GM12801 (cell line): Measurements from ENCODE around the gene C3orf62.

ENCODE experiments used
- CTCF ChIP-seq: IDR thresholded peaks from one replicate; pipeline ENCODE4 v1.5.1; 2011; ENCODE audit warnings: control low read depth; ENCODE audit not compliant: insufficient read length; ENCODE audit errors: extremely low read depth

The C3orf62 gene

GRCh38 chr3:49302613-49303012 is 25.6 kb upstream of the C3orf62 start:
- TF ChIP-seq CTCF, result no peak

GRCh38 chr3:49300595-49300994 is 23.6 kb upstream of the C3orf62 start:
- TF ChIP-seq CTCF, result no peak

DNA sequence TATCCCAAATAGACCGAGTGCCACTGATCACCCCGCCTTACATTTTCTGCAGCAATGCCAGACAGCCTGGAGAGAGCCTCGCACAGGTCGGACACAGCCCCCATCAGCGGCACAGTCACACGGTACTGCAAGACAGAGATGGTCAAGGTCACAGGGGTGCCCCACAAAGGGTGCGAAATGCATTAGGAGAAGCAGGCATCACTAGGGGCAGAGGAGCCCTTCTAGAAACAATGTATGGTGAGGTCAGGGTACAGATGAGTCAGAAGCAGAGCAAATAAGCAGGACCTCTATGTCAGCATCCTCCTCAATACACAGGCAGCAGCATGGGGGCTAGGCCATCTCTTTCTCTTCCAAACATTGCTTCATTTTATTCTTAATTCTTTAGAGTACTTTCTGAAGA is 21.5 kb upstream of the C3orf62 start:
- TF ChIP-seq CTCF, result no peak

DNA sequence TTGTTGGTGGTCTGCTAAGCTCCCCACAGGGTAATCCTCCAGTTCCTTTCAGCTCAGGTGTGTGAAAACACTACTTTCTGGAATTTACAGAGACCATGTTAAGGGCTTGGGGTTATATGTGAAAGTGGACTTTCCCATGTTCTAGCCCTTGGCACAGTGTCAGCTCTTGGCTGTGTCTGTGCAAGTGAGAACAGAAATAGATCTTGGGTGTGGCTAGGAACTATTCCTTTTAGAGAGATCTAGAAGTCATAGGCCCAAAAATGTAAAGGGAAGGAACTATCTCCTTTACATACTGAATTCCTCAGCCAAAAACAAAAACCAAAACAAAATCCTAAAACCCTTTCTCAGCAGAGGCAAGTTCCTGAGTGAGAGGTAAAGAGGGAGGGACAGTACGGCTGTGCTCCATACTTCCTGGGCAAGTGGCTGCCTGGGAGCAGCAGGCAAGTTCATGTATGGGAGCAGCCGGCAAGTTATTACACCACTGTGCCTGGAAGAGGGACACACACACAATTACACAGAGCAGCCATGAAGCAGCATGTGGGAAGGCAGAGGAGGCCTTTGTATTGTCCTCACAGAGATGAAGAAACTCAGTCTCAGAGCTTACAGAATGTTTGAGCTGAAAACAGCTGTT is 19.9 kb upstream of the C3orf62 start:
- no peak for TF ChIP-seq CTCF

DNA sequence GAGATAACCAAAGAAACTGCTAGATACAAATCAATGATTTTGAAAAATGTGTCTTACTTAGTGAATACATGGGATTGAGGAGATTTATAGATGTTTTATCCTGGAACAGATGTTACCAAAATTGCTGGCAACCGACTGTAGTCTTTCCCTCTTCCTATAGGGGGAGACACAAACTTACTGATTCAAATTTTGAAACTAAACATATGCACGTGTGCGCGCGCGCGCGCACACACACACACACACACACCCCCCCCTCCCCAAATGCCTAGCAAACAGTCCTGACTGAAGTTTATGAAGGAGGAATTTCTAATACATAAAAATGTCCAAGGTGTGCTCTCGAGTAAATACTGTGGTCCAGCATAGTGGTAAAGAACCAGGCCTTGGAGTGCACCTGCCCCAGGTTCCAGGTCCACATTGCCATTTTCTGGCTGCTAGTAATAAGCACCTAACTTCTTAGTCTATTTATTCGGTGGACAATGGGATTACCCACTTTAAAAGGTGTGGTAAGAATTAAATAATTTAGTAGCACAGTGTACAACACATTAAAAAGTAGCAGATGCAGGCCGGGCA is 18.5 kb upstream of the C3orf62 start:
- no peak for TF ChIP-seq CTCF

DNA sequence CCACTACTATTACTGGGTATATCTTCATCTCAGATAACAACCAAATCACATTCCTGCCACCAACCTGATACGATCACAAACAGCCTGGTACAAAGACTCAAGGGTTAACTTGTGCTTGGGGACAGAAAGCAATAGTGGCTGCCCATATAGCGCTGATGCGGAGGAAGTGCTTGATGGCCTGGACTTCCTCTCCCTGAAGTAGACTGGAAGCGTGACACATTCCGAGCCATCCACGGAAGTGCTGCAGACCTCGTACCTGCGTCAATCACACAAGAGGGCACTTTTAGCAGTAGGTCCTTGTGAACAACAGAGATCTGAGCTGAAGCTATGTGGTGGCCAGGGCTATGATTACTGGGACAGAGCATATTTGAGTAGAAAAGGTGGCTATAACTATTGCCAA is 17.3 kb upstream of the C3orf62 start:
- no peak for TF ChIP-seq CTCF

DNA sequence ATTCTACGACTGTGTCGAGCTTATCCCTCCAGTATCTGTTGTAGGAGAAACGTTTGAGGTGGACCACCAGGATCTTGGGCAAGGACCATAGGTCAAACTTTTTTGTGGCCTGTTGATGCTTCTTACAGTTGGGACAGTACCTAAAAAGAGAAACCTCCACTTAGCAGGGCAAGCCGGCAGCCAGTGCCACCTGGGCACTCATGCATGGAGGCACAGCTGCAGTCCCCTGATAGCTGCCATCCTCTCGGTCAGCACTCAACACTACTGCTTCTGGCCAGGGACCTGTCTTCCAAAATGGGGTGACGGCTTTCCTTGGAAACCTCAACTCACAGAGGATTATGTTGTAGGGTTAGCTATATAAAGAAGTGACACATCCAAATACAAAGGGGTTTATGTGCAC is 7.0 kb upstream of the C3orf62 start:
- no peak for TF ChIP-seq CTCF

DNA sequence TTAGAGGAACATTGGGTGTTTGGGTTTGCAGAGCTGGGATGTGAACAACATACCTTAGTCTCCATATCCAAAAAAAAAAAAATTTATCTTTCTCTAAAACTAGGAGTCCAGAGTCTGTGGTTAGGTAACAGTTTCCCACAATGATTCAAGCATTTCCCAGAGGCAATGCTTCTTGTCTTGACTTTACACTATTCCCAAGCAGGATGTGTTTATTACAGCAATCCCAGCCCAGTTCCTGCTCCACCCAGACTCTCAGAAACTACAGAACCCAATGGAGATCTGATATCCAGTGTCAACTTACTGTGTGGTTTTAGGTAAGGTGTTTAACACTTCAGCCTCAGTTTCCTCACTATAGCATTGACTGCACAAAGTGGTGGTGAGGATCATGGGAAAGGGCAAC is 2.3 kb upstream of the C3orf62 start:
- TF ChIP-seq CTCF, result no peak
